Smooth muscle cell of trachea (primary cell): ENCODE measurements around the gene RPL34. TPM values are rescaled to one million over a fixed set of nuclear protein-coding genes. Genes with fewer than 3 reads are reported as not detected.

Experiments used
- total RNA-seq: library from RNA; depleted of rRNA; stranded (reverse); fragments of >200 nt; gene quantifications from 2 replicates; pipeline ENCODE4 v1.2.1, GENCODE V29; 2014

The RPL34 gene
- 400 and 658 TPM in 2 replicates for total RNA-seq

DNA sequence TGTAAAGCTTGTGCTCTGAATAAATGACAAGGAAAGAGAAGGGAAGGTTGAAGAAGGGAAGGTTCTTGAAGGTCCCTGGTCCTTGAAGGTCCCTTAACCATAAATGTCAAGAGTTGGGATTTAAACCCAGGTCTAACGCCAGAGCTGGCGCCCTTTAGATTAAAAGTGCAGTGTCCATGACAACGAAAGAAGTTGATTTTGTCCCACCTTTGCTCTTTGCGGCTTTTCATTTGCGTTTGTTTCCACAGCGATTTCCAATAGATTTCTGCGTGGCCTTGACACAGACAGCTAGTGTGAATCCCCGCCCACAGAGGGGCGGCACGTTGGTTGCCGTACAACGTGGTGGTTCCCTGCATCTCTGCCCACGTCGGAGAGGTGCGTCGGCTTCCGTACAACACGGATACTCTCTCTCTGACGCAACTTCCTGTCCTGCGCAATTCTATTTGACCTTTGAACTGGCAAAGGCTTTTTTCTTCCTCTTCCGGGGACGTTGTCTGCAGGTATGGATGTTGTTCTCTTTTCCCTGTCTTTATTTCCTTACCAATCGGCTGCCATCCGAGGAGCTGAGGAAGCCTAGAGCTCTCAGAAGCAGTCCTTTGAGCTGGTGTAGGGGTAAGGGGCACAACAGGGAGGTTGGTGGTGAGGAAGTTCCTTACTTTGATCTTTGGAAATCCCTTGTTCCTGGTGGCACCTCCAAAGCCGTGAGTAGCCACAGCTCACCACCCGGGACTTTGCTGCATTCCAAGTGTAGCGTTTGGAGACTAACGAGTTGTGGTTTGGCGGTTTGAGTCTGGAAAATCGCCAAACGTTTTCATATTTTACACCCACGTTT is at the start of gene RPL34:
TSS of gene RPL34 (plus strand) at position 476 of the 832 bp plus-strand sequence. CDS start 1,384 bp downstream, outside the sequence.

GRCh38 chr4:108650212-108651013 is 30.0 kb downstream of the RPL34 start, which contains the start of gene OSTC:
TSS of gene OSTC (plus strand) at chr4:108650599. CDS start at chr4:108650656, 57 bp downstream.

Other genes with a start within 250 kb of the RPL34 start
- 178 and 189 TPM in 2 replicates for gene OSTC, start 30.0 kb downstream of the RPL34 start, total RNA-seq
- not detected in 2 replicates for gene ETNPPL, start 142.5 kb downstream of the RPL34 start, total RNA-seq